CD4-positive, alpha-beta T cell treated with Interleukin-12 subunit alpha and Interleukin-12 subunit beta, for 1 hour (primary cell): ENCODE data around the gene ROR1.

ENCODE experiments used
- DNase-seq: peaks from one replicate; pipeline ENCODE4 v3.0.0-alpha.2; 2020

Gene ROR1

GRCh38 chr1:64038965-64039364, 265.1 kb downstream of the ROR1 start:
- DNase-seq: no peak

GRCh38 chr1:64039390-64039926, 265.6 kb downstream of the ROR1 start:
- no peak for DNase-seq

- no peak for DNase-seq
Measured at GRCh38 chr1:64041371-64042131, 267.7 kb downstream of the ROR1 start.

- DNase-seq: no peak
Measured at GRCh38 chr1:64042331-64043100, 268.7 kb downstream of the ROR1 start.

- no peak for DNase-seq
Measured at GRCh38 chr1:64043288-64043687, 269.5 kb downstream of the ROR1 start.

- no peak for DNase-seq
Measured at GRCh38 chr1:64043976-64044375, 270.2 kb downstream of the ROR1 start.

GRCh38 chr1:64046243-64046642, 272.4 kb downstream of the ROR1 start:
- DNase-seq: no peak

- DNase-seq: no peak
Measured at GRCh38 chr1:64046891-64047290, 273.1 kb downstream of the ROR1 start.

GRCh38 chr1:64047549-64047996, 273.8 kb downstream of the ROR1 start:
- no peak for DNase-seq

- DNase-seq: no peak
Measured at GRCh38 chr1:64049900-64050540, 276.2 kb downstream of the ROR1 start.

GRCh38 chr1:64050601-64051000, 276.8 kb downstream of the ROR1 start:
- no peak for DNase-seq

- no peak for DNase-seq
Measured at GRCh38 chr1:64051796-64052195, 278.0 kb downstream of the ROR1 start.

GRCh38 chr1:64052777-64053176, 279.0 kb downstream of the ROR1 start:
- DNase-seq: no peak

GRCh38 chr1:64055310-64055709, 281.5 kb downstream of the ROR1 start:
- no peak for DNase-seq

GRCh38 chr1:64059556-64059955, 285.7 kb downstream of the ROR1 start:
- DNase-seq: no peak

GRCh38 chr1:64060611-64061302, 286.9 kb downstream of the ROR1 start:
- no peak for DNase-seq

GRCh38 chr1:64061430-64062104, 287.8 kb downstream of the ROR1 start:
- no peak for DNase-seq

GRCh38 chr1:64062529-64062928, 288.7 kb downstream of the ROR1 start:
- no peak for DNase-seq

- DNase-seq: no peak
Measured at GRCh38 chr1:64062941-64063581, 289.2 kb downstream of the ROR1 start.

GRCh38 chr1:64065571-64065970, 291.8 kb downstream of the ROR1 start:
- no peak for DNase-seq

GRCh38 chr1:64072089-64072793, 298.4 kb downstream of the ROR1 start:
- DNase-seq: no peak
